Adrenal gland (tissue), 12 donors: ENCODE measurements around the gene CCDC70. TPM values are rescaled to one million over a fixed set of nuclear protein-coding genes. Genes with fewer than 3 reads are reported as not detected.

Experiments used
- DNase-seq, 7 donors: peaks; one replicate each; pipeline ENCODE4 v3.0.0-alpha.2; 2019 to 2020
- H3K27ac ChIP-seq, 5 donors: fragments of 200-600 bp; sonication (generic) in 4 of 5; 1 replicate in 3 of 5; 2 replicates in 2 of 5; pipeline versions ENCODE4 v1.5.1 to v1.8.0; 2016 to 2020; ENCODE audit warnings: mild to moderate bottlenecking in 1 of 5
- H3K27me3 ChIP-seq: fragments of 200-600 bp; 2 replicates; pipeline ENCODE4 v1.8.0; 2021
- H3K36me3 ChIP-seq, 2 donors: fragments of 200-600 bp; replicated peaks in 1 of 2; 1 replicate in 1 of 2; 2 replicates in 1 of 2; pipeline versions ENCODE4 v1.5.1 to v1.8.0; 2018 to 2022
- H3K4me1 ChIP-seq, 2 donors: fragments of 200-600 bp; replicated peaks in 1 of 2; 1 replicate in 1 of 2; 2 replicates in 1 of 2; pipeline versions ENCODE4 v1.5.1 to v1.8.0; 2018 to 2021
- H3K4me3 ChIP-seq, 4 donors: fragments of 200-600 bp; sonication (generic) in 3 of 4; one replicate each; pipeline ENCODE4 v1.5.1; 2016 to 2018
- H3K9me3 ChIP-seq, 3 donors: fragments of 200-600 bp; sonication (generic) in 1 of 3; replicated peaks in 1 of 3; 1 replicate in 2 of 3; 2 replicates in 1 of 3; pipeline versions ENCODE4 v1.5.1 to v1.8.0; 2016 to 2021
- CTCF ChIP-seq, 6 experiments: fragments of 450-650 bp in 4 of 6; fragments of 200-600 bp in 2 of 6; sonication (generic) in 1 of 6; IDR thresholded peaks; 1 replicate in 5 of 6; 2 replicates in 1 of 6; pipeline versions ENCODE4 v1.5.1 to v1.8.0; 2016 to 2021; ENCODE audit warnings: antibody characterized with exemption in 6 of 6, mild to moderate bottlenecking in 2 of 6, moderate library complexity in 1 of 6
- POLR2A ChIP-seq, 2 donors: fragments of 450-650 bp; IDR thresholded peaks; one replicate each; pipeline ENCODE4 v1.6.1; 2017; ENCODE audit warnings: antibody characterized with exemption in 2 of 2, mild to moderate bottlenecking in 2 of 2, moderate library complexity in 1 of 2
- WGBS, 4 donors: extraction: QIAGEN DNeasy Blood & Tissue Kit in 2 of 4; methylation state at CpG; one replicate each; pipeline versions ENCODE4 v1.1.5 to v1.1.7; 2013 to 2017; 5-methylcytosine and 5-hydroxymethylcytosine counted together
- intact Hi-C, 2 donors: fragments of 100-400 bp; cut with DNase I; formaldehyde crosslinking; loops; one replicate each; pipeline versions ENCODE4 v1.14.1 to v1.15.0; 2022 to 2023
- polyA plus RNA-seq, 3 donors: library from polyadenylated mRNA; stranded (reverse); fragments of 200-250 nt in 2 of 3; fragments of 350-450 nt in 1 of 3; fragmentation: Illumina TruSeq in 1 of 3; extraction: RNeasy Lipid Tissue Mini Kit (QIAGEN cat#74804) in 1 of 3; gene quantifications; one replicate each; pipeline ENCODE4 v1.2.3, GENCODE V29; 2013 to 2014
- total RNA-seq, 9 donors: library from RNA; depleted of rRNA in 4 of 9; stranded (reverse); fragments of >200 nt in 4 of 9; fragments of 120-200 nt in 1 of 9; fragmentation: NEBNext Ultra II Directional in 1 of 9; extraction: Animal tissue kit (Norgen Biotek cat#: 25700) in 1 of 9; gene quantifications; one replicate each; pipeline versions ENCODE4 v1.1.0 to v1.2.4, GENCODE V29; 2013 to 2023
- donor health status: healthy with polysubstance abuse.
- donor health status: Bipolar disorder and iron deficiency.
- donor health status: DM: yes; HTN: yes; CAD: no.
- donor health status: DM: no; HTN: no; CAD: no.
- donor health status: DM: no; HTN: no; CAD: no.
- donor health status: DM: yes; HTN: yes; CAD: no.

The CCDC70 gene
- total and polyA plus RNA-seq, 12 donors, result not detected

DNA sequence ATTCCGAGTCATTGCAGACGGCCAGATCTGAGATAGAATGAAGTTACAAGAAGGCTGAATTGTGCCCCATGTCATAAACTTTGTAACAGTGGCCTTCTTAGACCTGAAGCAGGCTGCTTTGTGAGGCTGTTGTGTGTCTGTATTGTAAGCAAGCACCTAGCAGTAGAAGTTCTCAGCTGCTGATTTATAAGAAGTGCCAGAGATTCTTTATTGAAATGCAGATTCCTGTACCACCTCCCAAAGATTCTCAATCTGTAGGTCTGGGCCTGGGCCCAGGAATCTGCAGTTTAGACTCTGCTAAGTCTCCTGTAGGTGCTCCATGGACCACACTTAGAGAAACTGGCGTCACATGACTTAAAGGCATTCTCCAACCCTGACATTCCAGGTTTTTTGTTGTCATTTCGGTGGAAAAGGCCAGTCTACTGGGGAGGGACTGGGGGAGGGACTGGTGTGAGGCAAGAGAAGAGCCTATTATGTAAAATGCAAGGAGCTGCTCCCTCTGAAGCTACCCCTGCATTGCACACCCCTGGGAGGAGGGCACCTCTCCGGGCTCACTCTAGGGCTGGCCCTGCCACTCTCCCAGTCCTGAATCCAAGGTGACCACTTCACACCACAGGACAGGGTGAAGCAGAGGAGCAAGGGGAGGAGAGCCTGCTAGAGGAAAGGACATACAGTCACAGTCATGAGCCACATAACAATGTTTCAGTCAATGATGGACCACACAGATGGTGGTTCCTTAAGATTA, 16.0 kb upstream of the CCDC70 start:
- Histone ChIP-seq H3K27me3 (no peaks in the 10 kb centered on the region), H3K4me3 (peak overlapping the region in 1 of 4 donors; percentile 16), H3K36me3 (no peaks in the 10 kb centered on the region), H3K27ac (no peak overlapping the region), H3K4me1 (peaks cover 0 to 9% of the 10 kb centered on the region in 2 donors), H3K9me3 (no peaks in the 10 kb centered on the region)
- WGBS, 4 donors, result 43 to 63% (median 57%) methylated on average over 4 to 5 of the region's 5 CpGs
- intact Hi-C loops, result no loop called here
- no peak for DNase-seq
- TF ChIP-seq CTCF (IDR thresholded peaks at IDR 0.05), result no peak
- TF ChIP-seq POLR2A (IDR thresholded peaks at IDR 0.05), result no peak

GRCh38 chr13:51846756-51847155, 15.0 kb upstream of the CCDC70 start:
- H3K36me3 ChIP-seq, result no peaks in the 10 kb centered on the region
- H3K27ac ChIP-seq, result no peak overlapping the region
- intact Hi-C loops, result no loop called here
- H3K9me3 ChIP-seq, result no peaks in the 10 kb centered on the region
- H3K4me3 ChIP-seq, result no peak overlapping the region
- no peak for TF ChIP-seq CTCF (IDR thresholded peaks at IDR 0.05)
- TF ChIP-seq POLR2A (IDR thresholded peaks at IDR 0.05), result no peak
- H3K27me3 ChIP-seq, result no peaks in the 10 kb centered on the region
- 62 to 82% (median 67%) methylated on average over 1 of the region's 1 CpG for WGBS, 4 donors
- no peak for DNase-seq
- H3K4me1 ChIP-seq, result peaks cover 0 to 9% of the 10 kb centered on the region in 2 donors

DNA sequence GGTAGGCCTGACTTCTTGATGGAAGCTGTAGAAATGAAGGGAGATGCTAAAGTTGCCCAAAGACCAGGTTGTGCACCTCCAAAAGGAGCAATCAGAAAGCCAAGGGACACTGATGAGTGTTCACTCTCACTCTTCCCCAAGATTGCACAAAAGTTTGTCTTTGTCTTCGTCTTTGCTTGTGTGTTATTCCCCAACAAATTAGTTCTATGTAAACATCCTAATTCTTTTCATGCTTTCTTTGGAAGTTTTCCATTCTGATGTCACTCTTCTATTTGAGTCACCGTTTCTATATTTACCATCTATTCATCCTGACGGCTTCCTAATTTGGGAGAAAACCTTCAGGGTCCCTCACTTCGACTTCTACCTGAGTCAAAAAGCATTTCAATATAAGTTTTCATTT, 13.1 kb upstream of the CCDC70 start:
- no peak overlapping the region for H3K4me3 ChIP-seq
- H3K4me1 ChIP-seq, result peaks cover 0 to 9% of the 10 kb centered on the region in 2 donors
- no peak for TF ChIP-seq CTCF (IDR thresholded peaks at IDR 0.05)
- TF ChIP-seq POLR2A (IDR thresholded peaks at IDR 0.05), result no peak
- DNase-seq, result no peak
- intact Hi-C loops, result no loop called here
- no peaks in the 10 kb centered on the region for H3K36me3 ChIP-seq
- no peak overlapping the region for H3K27ac ChIP-seq
- H3K27me3 ChIP-seq, result no peaks in the 10 kb centered on the region
- no peaks in the 10 kb centered on the region for H3K9me3 ChIP-seq
- WGBS, 4 donors, result 37 to 43% (median 40%) methylated on average over 4 of the region's 4 CpGs

DNA sequence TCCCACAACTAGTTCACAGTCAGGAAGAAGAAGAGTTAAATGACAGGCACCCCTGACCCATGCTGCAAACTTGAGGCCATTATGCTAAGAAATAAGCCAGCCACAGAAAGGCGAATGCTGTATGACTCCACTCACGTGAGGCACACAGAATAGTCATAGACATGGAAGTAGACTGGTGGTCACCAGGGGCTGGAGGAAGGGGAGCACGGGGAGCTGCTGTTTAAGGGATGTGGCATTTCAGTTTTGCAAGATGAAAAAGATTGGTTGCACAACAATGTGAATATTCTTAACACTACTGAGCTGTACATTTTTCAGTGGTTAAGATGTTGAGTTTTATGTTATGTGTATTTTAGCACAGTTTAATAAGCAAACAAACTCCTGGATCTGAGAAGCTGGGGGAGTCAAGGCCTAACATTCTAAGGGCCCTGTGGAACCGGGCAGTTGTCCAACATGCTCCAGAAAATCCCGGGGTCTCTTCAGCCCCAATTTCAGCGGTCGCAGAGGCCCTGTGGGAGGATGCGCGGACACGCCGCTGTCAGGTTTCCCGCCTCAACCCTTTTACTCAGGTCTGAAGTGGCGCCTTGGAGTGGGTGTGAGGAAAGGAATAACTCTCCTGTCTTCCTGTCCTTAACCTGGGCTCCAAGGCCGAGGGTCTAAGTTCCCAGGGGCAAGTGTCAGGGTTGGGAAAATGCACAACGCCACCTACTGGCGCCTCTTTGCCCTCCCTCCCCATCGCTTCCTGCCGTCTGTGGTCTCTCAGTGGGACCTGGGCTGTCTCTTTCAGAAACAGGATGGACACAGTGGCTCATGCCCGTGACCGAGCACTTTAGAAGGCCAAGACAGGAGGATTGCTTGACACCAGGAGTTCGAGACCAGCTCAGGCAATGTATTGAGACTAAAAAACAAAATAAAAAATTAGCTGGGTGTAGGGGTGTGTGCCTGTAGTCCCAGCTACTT, 12.3 kb upstream of the CCDC70 start:
- Histone ChIP-seq H3K4me3 (no peak overlapping the region), H3K27me3 (no peaks in the 10 kb centered on the region), H3K9me3 (no peaks in the 10 kb centered on the region), H3K36me3 (no peaks in the 10 kb centered on the region), H3K4me1 (peaks cover 0 to 9% of the 10 kb centered on the region in 2 donors), H3K27ac (no peak overlapping the region)
- WGBS, 4 donors, result 58 to 69% (median 60%) methylated on average over 19 to 21 of the region's 21 CpGs
- TF ChIP-seq CTCF (IDR thresholded peaks at IDR 0.05), result peak in 5 of 6 experiments; percentile 23 to 40 (median 29)
- TF ChIP-seq POLR2A (IDR thresholded peaks at IDR 0.05), result no peak
- peak in 1 of 7 donors; percentile 24 for DNase-seq
- intact Hi-C loops, result no loop called here
